HG03280 (cell line): ENCODE data around the gene TMEM53.
"Not testable (repeated sequence)": the region's sequence is repeated elsewhere in the genome, so short reads cannot be mapped to it uniquely, and the experiment has no call there.

Experiments
- ATAC-seq: cut with Tn5 transposase; IDR thresholded peaks from one replicate; pipeline ENCODE4 v1.9.1; 2021; ENCODE audit warnings: mild to moderate bottlenecking, moderate library complexity; ENCODE audit not compliant: unreplicated experiment

Gene TMEM53

DNA sequence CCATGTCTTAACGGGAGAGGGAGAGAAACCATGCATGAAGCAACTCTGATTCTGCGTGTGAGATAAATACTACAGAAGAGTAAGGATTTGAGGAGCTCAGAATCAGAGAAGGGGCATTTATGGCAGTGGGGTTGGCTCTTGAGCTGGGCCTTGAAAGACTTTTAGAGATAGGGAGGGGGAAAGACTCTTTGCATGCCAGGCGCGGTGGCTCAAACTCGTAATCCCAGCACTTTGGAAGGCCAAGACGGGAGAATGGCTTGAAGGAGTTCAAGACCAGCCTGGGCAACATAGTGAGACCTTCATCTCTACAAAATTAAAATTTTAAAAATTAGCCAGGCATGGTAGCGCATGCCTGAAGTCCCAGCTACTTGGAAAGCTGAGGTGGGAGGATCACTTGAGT lies 905 bp upstream of the TMEM53 start:
- ATAC-seq, result no peak

DNA sequence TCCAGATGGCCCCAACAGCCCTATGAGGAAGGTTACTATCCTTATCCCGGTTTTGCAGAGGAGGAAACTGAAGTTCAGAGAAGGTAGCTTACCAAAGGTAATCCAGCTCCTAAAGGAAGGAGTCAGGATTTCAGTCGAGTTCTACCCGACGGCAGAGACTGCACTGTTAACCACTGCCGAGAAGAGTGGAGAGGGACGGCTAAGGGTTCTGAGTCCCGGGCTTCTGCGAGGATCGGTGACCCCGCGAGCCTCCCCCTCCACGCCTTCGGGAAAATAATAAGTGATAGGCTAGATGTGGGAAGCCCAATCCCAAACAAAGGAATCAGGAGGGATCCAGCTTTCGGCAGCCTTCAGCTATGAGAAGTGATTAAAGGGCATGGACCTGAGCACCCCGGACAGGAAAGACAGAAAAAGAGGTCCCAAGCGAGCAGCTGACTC lies 587 bp downstream of the TMEM53 start:
- ATAC-seq, result no peak

DNA sequence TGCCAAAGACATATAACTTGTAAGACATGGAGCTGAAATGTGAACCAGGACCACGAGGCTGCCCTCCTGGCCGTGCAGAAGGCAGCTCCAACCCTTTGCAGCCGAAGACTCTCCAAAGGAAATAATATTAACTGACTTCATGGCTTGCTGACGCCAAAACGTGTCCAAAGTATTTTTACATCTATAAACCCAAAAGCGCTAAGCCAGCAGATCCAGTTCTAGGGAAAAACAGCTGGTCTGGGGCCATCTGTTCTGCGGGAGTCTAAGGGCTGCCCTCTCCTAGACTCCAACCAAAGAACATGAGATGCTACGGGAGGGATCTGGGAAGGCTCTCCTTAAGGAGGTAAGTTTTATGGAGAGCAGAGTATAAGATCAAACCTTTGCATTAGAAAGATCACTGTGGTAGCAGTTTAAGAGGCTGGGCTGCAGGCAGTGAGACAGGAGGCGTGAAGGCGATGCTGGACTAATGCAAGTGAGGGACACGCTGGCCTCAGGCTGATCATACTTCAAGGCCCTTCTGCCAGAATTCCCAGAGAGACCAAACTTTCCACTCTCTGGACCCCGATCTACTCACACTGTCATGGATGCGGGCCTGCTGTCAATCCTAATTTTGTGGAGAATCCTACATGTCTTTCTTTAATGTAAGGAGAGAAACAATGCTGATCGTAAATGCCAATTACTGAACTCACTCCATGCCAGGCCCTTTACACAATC lies 1.2 kb downstream of the TMEM53 start:
- no peak for ATAC-seq

DNA sequence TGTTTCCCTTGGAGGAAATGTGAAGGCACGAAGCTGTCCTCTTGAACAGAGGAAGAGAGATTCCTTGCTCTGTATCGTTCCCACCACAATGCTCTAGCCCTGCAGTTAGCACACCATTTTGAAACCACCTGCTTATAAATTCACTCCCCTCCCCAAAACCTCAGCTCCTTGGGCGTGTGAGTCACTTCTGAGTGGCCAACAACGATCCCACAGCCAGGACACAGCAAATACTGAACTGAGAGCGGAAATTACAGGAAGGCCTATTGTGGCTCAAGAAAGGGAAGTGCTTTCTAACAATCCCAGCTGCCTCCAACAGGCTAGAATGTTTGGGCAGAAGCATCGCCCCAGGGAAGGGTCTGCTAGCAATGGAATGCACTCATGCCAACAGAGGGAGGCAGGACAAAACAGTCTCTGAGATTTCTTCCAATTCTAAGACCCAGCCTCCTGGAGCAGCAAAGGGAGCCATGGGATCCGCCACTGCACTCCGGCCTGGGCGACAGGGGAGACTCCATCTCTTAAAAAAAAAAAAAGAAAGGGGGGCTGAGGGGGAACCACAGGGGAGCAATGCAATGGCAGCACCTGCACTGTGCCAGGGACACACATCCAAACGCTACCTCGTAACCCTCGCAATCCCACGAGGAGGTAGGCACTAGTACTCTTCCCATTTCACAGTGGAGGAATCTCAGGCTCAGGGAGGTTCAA lies 1.9 kb downstream of the TMEM53 start:
- no peak for ATAC-seq

DNA sequence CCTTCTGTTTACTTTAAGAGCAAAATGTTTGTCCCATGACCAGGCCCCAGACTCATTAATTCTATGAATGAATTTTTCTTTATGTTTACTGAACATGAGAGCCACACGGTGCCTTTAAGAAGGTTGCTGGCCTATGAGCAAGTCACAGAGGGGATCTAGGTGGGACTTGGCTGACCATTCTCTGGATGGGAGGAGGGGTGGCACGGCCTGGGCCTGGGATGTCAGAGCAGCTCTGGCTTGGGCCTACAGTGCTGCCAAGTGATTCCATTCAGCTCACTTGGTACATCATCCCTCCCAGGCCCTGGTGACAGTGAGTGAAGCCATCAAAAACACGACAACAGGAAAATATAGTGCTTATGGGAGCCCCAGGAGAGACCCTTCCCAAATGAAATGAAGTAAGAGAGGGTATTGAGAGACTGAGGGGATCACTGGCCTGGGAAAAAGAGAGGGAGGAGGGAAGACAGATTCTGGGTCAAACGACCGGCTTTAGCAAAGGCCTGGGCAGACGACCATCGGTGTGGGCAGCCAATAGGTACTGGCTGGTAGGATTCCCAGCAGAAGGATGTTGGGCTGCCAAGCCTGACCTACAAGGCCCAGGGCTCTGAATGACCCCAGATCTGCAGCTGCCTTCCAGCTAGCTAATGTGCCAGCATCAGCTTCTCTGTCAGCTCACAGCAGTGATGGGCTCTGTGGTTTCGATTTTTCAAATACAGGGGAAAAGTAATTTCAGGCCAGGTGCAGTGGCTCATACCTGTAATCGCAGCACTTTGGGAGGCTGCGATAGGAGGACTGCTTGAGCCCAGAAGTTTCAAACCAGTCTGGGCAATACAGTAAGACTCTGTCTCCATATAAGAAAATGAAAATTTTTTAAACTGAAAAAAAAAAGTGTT lies 3.3 kb downstream of the TMEM53 start:
- ATAC-seq, result no peak

DNA sequence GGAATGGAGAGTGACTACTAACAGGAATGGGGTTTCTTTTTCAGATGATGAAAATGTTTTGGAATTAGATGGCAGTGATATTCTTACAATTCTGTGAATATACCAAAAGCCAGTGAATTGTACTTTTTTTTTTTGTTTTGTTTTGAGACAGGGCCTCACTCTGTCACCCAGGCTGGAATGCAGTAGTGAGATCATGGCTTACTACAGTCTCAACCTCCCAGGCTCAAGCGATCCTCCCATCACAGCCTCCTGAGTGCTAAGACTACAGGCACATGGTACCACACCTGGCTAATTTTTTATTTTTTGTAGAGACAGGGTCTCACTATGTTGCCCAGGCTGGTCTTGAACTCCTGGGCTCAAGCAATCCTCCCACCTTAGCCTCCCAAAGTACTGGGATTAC lies 7.6 kb downstream of the TMEM53 start:
- not testable (repeated sequence) for ATAC-seq

DNA sequence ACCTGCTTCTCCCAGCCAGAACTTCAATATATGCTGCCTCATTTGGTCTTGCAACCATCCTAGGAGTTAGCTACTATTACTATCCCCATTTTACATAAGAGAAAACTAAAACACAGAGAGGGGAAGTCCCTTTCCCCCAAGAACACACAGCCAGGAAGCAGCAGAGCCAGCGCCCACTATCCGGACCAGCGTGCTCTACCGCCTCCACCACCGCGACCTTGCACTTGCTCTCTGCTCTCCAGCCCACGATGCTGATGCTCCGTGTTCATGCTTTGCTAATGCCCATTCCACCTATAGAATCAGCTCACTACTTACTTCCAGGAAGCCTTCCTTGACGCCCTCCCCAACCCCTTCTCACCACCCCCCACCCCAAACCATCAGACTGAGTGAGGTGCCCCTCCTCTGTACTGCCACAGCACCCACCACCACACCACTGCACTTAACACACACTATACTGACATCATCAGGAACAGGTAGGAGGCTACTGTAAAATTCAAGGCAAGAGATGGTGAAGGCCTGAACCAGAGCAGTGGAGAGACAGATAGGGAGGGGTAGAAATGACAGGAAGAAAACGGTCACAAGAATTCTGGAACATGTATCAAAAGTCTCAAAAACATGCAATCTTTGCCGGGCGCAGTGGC lies 9.4 kb downstream of the TMEM53 start:
- ATAC-seq, result no peak

DNA sequence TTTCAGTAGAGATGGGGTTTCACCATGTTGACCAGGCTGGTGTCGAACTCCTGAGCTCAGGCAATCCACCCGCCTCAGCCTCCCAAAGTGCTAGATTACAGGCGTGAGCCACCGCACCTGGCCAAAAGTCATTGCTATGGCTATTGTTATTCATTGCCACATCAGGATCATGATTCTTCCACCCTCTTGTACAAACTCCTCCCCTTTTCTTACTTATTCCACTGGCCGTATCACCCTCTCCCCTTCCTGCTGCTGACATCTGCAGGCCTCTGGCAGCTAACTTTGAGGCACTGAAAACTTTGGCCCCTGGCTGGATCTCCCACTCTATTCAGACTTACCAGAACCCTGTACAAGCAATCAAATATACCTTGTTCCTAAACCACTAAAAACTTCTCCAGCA lies 10.9 kb downstream of the TMEM53 start:
- no peak for ATAC-seq

DNA sequence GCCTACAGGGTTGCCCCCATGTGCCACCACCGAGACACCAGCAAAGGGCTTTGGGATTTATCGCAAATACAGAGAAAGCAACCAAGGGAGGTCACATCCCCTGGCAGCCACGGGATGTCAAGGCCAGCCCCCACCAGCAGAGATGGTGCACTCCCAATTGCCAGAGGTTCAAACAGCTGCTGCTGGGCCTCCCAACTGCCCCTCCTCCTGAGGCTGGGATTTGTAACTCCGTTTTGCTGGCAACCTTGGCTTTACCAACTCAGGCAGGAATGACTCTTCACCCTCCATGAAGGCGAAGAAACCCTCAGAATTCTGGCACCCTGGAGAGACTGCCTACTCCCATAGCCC lies 11.6 kb downstream of the TMEM53 start:
- no peak for ATAC-seq

DNA sequence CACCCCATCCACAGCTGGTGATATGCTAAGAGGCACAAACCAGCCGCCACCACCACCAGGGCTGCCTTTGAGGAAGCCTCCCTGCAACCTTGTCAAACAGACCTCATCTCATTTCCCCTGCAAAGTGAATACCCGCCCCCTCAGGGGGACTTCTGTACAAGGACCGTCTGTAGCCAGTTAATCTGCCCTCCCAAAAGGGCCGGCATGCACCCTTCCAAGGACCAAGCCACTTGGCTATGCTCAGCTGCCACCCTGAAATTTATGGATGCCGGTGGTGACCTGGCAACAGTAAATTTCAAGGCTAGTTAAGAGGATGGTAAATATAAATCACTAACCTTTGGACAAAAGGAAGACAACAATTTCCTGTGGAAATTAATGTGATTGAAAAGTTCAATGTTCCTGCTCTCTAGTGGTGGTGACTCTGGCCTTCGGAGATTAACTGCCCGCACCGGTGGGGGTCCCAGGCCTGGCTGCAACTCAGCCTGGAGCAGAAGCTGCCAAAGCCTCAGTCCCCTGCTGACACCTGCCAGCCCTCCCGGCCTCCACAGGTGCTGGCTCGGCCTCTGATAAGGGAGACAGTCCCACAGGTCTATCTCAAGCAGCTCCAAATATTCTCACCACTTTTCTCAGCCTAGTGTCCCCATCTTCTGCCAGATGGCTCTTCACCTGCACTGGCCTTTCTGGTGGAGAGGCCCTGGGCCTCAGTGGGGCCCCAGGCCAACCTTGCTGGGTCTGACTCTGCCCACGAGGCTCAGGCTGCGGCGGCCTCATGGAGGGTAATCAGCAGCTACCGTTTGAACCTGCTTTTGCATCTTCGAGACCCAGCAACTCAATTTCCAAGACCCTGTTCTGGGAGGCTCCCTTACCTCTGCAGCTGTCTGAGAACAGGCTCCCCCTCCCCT lies 12.2 kb downstream of the TMEM53 start:
- ATAC-seq, result no peak

DNA sequence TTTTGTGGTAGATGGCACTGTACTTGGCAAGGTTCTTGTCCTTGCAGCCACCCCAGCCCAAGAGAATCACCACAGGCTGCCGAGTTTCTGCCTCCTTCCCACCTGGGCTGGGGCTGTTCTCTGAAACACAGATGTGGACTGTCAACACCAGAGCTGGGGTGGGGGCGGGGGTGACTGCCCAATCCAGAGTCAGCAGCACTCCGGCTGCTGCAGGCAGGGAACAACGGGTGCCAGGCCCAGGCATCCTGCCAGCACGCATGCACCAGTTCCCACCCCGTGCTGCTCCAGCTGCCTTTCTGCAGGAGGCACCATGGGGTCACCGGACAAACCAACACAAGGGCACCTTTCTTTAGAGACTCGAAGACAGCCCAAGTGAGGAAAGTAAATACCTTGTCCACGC lies 14.1 kb downstream of the TMEM53 start:
- no peak for ATAC-seq

DNA sequence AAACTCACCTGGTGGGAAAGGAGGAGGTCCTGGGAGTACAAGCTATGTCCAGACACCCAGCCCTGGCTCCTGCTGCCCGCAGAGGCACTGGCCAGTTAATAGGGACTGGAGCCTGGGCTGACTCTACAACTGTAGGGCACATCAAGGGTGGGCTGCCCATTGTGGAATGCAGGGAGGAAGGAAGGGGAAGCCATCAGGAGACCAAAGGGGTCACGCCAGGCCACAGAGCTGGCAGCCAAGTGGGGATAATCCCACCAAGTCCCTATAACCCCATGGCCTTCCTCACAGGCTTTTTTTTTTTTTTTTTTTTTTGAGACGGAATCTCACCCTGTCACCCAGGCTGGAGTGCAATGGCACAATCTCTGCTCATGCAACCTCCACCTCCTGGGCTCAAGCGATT lies 14.7 kb downstream of the TMEM53 start:
- no peak for ATAC-seq

DNA sequence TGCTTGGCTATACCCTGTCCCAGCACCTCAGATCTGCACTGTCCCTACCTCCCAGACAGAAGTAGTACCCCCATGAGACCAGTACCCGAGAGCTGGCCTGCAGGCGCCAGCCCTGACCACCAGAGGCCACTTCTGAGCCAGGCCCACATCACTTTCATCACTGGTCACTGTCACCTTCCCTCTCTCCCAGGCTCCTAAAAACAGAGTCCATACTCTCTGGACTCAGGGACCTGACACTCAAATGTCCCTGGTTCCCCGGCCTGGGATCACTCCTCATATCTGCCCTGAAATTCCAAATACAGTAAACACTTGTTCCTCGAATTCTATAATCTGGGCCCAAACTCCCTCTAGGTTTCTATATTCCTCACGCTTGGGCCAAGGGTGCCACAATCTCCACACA lies 18.7 kb downstream of the TMEM53 start:
- no peak for ATAC-seq

DNA sequence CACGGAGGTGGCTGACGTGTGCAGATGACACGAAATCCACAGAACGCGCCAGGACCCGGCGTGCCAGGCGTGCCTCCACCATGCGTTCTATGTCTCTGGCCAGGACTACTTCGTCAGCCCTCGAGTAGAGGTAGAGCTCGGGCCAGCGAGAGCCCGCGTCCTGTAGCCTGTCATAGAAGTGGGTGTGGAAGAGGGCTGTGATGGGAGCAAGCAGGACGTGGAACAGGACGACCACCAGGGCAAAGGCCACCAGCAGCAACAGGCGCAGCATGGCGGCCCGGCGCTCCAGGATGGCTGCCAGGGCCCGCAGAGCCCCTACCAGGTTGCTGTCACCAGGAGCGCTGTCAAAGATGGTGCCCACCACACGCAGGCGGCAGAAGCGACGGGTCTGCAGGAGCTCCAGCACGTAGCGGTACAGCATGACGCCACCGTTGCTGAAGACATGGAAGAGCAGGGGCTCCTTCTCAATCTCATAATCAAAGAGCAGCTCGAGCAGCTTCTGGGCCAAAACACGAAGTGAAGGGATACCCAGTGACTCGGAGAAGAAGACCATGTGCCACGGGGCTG lies 19.6 kb downstream of the TMEM53 start:
- ATAC-seq, result no peak

DNA sequence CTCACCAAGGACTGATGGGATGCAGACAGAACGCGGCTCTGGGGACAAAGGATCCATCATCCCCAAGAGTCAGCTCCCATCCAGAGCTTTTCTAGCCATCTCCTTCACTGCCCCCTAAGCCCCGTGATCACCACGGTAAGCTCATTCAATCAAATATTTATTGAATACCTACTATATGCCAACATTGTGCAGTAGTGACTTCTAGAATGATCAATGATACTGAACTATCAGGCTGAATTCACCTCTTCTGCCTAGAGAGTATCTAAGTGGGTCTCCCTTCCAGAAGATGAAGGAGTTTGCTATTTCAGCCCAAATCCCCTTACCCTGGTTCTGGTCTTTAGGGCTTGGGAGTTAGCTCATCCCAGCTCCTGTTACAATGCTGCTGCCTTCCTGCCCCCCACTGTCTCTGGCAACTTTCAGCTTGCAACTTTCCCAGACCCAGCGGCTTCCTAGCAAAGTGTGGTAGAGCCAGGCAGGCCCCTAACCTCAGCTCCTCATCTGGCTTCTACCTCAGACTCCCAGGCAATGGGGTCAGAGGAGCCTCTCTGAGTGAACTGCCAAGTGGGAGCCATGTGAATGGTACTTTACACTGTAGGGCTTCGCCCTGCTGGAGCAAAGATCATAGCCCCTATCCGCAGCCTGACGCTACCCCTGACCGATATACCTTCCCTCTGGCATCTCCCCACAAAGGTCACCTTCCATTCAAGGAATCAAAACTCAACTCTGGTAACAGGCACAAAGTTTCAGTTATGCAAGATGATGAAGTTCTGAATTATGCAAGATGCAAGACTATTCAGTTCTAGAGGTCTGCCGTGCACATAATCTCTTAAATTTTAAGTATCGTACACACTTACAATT lies 20.9 kb downstream of the TMEM53 start:
- no peak for ATAC-seq

DNA sequence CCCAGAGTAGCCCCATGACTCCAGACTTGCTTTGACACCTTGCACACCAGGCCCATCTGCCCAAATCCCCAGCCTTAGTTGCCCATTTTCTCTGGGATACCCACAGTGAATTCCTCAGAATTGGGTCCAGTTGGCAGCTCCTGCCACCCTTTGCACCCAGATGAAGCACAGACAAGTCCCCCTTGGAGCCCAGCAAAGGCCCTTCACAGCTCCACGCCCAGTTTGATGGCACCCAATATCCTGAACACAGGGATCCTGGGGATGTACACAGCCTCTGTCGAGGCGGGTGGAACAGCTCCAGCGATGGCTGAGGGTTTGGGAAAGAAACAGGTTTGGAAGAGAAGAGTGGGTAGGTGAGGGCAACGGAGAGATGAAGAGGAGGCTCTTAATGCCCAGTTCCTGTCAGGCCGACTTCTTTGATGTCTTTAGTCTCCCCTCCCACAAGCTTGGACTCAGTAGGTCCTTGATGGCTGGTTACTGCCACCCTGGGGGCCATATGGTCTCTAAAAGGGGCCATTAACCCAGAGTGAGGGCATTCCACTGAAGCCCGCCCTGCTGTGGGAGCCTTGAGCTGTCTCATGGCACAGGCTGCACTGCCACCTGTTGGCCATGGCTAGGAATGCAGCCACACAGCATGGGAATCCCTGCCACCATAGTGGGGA lies 21.7 kb downstream of the TMEM53 start:
- ATAC-seq, result no peak

DNA sequence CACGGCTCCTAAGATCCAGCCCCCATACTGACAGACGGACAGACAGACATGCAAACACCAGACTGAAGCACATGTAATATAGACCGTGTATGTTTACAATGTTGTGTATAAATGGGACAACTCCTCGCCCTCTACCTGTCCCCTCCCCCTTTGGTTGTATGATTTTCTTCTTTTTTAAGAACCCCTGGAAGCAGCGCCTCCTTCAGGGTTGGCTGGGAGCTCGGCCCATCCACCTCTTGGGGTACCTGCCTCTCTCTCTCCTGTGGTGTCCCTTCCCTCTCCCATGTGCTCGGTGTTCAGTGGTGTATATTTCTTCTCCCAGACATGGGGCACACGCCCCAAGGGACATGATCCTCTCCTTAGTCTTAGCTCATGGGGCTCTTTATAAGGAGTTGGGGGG lies 23.2 kb downstream of the TMEM53 start:
- no peak for ATAC-seq

DNA sequence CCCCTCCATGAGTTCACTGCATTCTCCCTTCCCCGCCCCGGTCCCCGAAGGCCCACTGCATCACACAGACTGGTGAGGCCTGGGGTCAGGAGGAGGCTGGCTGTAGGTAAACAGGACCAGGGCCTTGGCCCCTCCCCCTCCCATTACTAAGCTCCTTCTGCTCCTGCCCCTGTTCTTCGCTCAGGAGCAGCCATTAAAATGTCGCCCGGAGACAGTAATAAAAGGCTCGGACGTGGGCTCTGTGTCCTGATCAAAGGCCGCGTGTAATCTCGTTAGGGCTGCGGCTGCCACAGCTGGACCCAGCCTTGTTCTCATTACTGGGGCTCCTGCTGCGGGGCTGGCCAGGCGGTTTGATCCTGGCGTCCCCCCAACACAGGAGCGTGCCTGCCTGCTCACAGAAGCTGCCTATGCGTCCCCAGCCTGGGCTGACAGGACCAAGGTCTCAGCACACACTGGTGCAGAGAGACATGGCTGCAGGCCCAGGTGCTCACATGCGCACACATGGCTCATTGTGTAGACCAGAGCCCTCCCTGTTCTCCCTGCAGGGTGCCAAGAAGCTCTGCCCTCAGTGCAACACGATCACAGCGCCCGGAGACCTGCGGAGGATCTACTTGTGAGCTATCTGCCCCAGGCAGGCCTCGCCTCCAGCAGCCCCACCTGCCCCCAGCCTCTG lies 24.0 kb downstream of the TMEM53 start:
- ATAC-seq, result no peak
